Mesothelial cell of epicardium (in vitro differentiated cells): ENCODE data around the gene ZNF764. TPM values are rescaled to one million over a fixed set of nuclear protein-coding genes. Genes with fewer than 3 reads are reported as not detected.
A peak's percentile ranks its signal among the peaks of the same experiment; 100 is the strongest.

ENCODE experiments used
- DNase-seq, 2 experiments: peaks; one replicate each; pipeline ENCODE4 v3.0.0; 2021; ENCODE audit warnings: low spot score in 2 of 2; ENCODE audit not compliant: unreplicated experiment in 2 of 2
- H3K27ac Mint-ChIP-seq: 2 replicates; pipeline ENCODE4 v1.8.0; 2021; ENCODE audit warnings: mixed read lengths
- H3K27me3 Mint-ChIP-seq: 2 replicates; pipeline ENCODE4 v1.8.0; 2021; ENCODE audit warnings: low read depth, mixed read lengths
- H3K36me3 Mint-ChIP-seq: 2 replicates; pipeline ENCODE4 v1.8.0; 2021; ENCODE audit warnings: mixed read lengths
- H3K4me1 Mint-ChIP-seq: 2 replicates; pipeline ENCODE4 v1.8.0; 2021; ENCODE audit warnings: mixed read lengths
- H3K4me3 Mint-ChIP-seq: 2 replicates; pipeline ENCODE4 v1.8.0; 2021; ENCODE audit warnings: mild to moderate bottlenecking, moderate library complexity, mixed read lengths
- H3K9me3 Mint-ChIP-seq: 2 replicates; pipeline ENCODE4 v1.8.0; 2021; ENCODE audit warnings: mixed read lengths
- total RNA-seq: library from RNA; stranded (reverse); gene quantifications from 3 replicates; pipeline ENCODE4 v1.2.1, GENCODE V29; 2021
- TF ChIP-seq, protein P1 (sequence below): fragments of 200-600 bp; sonication (generic); IDR thresholded peaks from one replicate; pipeline ENCODE4 v1.5.0; 2021; ENCODE audit warnings: antibody characterized with exemption; ENCODE audit not compliant: unreplicated experiment

Gene ZNF764
- total RNA-seq, 1 donor from 2014 or later = 18.2 TPM

DNA sequence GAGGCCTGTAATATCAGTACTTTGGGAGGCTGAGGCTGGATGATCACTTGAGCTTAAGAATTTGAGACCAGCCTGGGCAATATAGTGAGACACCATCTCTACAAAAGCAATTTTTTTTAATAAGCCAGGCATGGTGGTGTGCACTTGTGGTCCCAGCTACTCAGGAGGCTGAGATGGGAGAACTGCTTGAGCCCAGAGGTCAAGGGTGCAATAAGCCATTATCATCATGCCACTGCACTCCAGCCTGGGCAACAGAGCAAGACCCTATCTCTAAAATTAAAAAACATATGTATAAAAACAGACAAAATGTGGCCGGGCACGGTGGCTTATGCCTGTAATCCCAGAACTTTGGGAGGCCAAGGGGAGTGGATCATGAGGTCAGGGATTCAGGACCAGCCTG is 30.5 kb upstream of the ZNF764 start:
- no peaks in the 10 kb centered on the region for H3K36me3 Mint-ChIP-seq
- peaks cover 13% of the 10 kb centered on the region for H3K4me1 Mint-ChIP-seq
- TF ChIP-seq, protein P1, sequence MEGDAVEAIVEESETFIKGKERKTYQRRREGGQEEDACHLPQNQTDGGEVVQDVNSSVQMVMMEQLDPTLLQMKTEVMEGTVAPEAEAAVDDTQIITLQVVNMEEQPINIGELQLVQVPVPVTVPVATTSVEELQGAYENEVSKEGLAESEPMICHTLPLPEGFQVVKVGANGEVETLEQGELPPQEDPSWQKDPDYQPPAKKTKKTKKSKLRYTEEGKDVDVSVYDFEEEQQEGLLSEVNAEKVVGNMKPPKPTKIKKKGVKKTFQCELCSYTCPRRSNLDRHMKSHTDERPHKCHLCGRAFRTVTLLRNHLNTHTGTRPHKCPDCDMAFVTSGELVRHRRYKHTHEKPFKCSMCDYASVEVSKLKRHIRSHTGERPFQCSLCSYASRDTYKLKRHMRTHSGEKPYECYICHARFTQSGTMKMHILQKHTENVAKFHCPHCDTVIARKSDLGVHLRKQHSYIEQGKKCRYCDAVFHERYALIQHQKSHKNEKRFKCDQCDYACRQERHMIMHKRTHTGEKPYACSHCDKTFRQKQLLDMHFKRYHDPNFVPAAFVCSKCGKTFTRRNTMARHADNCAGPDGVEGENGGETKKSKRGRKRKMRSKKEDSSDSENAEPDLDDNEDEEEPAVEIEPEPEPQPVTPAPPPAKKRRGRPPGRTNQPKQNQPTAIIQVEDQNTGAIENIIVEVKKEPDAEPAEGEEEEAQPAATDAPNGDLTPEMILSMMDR = no peak
- no peak for DNase-seq
- no peak overlapping the region for H3K4me3 Mint-ChIP-seq
- H3K27me3 Mint-ChIP-seq = no peaks in the 10 kb centered on the region
- no peak overlapping the region for H3K27ac Mint-ChIP-seq
- no peaks in the 10 kb centered on the region for H3K9me3 Mint-ChIP-seq

DNA sequence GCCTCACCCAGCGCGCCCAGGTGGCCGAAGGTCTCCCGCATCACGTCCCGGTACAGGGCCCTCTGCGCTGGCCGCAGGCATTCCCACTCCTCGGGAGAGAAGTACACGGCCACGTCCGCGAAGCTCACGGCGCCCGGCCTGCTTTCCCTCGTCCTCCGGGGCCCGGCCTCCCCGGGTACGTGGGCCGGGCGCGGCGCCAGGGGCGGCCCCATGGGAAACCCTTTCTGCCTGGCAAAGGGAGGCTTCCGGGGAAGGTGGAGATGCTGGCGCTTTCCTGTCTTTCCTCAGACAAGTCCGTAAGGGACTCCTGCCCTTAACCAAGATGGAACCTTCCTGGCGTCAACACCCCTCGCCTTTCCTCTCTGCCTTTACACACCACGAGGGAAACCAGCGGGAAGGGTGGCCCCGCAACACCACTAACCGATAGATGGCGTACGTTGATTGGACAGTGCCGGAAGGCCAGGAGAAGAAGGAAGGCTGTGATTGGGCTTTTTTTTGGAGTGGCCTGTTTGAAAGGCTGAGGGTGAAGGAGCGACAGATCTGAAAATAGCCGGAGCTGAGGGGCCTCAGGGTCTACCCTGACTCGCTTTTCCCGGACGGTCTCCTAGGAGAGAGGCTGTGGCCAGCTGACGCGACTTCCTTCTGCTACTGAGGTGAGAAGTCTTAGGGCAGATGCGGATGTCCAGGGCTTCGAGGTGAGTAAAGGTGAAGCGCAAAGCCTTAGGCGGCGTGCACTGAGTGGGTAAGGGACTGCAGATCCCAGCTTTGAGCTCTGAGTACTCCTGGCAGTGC is 27.4 kb upstream of the ZNF764 start, which contains the start of gene ZNF785:
Gene ZNF785 (minus strand): TSS at position 298 of the 792 bp plus-strand sequence. CDS start 86 bp downstream, at position 212.
- H3K4me1 Mint-ChIP-seq = peaks cover 16% of the 10 kb centered on the region
- H3K4me3 Mint-ChIP-seq = peak within 1 kb of the TSS; percentile 84
- H3K36me3 Mint-ChIP-seq = peaks cover 4% of the 10 kb centered on the region
- DNase-seq = peak; percentile 84 to 88
- TF ChIP-seq, protein P1 = no peak
- no peaks in the 10 kb centered on the region for H3K9me3 Mint-ChIP-seq
- H3K27me3 Mint-ChIP-seq = no peaks in the 10 kb centered on the region
- H3K27ac Mint-ChIP-seq = peak within 1 kb of the TSS; percentile 87

DNA sequence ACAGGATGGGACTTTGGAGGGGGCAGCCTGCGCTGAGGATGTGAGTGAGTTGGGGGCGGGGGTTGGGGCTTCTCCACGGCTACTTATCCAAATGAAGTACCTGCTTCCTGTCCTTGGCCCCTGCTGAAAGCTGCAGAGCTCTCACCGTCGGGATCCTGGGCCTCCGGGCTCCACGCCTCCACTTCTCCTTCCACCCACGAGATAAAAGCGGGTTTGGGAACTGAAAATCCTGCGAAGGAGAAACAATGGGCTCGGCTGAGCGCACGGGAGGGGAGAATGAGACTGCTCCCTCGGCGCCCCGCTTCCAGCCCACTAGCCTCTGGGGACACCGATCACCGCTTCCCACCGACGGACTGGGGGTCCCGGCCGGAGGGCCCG is 26.8 kb upstream of the ZNF764 start:
- peak overlapping the region; percentile 87 for H3K27ac Mint-ChIP-seq
- H3K36me3 Mint-ChIP-seq = peaks cover 4% of the 10 kb centered on the region
- H3K4me3 Mint-ChIP-seq = peak overlapping the region; percentile 84
- H3K27me3 Mint-ChIP-seq = no peaks in the 10 kb centered on the region
- H3K4me1 Mint-ChIP-seq = peaks cover 16% of the 10 kb centered on the region
- TF ChIP-seq, protein P1 = no peak
- H3K9me3 Mint-ChIP-seq = no peaks in the 10 kb centered on the region
- no peak for DNase-seq

DNA sequence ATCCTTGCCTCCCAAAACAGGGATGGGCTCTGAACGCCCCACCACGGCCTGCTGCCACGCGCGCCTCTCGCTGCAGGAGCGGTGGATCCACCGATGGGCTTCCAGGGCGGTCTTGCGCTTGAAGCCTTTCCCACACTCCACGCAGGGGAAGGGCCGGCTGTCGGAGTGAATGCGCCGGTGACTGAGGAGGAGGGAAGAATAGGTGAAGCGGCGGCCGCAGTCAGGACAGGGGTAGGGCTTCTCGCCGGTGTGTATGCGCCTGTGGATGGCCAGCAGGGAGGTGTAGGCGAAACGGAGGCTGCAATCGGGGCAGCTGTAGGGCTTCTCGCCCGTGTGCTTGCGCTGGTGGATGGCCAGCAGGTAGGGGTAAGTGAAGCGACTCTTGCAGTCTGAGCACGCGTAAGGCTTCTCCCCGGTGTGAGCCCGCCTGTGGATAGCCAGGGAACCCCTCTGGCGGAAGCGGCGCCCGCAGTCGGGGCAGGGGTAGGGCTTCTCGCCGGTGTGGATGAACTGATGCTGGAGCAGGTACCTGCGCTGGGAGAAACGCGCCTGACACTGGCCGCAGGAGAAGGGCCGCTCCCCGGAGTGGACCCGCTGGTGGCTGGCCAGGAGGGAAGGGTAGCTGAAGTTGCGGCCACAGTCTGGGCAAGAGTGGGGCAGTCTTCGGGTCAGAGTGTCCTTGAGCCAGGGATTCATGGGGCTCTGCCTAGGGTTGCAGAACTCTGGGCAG is 24.6 kb upstream of the ZNF764 start:
- Mint-ChIP-seq H3K27me3 (no peaks in the 10 kb centered on the region), H3K4me1 (peaks cover 16% of the 10 kb centered on the region), H3K36me3 (peaks cover 8% of the 10 kb centered on the region), H3K27ac (no peak overlapping the region), H3K4me3 (no peak overlapping the region), H3K9me3 (no peaks in the 10 kb centered on the region)
- no peak for DNase-seq
- TF ChIP-seq, protein P1 = no peak

DNA sequence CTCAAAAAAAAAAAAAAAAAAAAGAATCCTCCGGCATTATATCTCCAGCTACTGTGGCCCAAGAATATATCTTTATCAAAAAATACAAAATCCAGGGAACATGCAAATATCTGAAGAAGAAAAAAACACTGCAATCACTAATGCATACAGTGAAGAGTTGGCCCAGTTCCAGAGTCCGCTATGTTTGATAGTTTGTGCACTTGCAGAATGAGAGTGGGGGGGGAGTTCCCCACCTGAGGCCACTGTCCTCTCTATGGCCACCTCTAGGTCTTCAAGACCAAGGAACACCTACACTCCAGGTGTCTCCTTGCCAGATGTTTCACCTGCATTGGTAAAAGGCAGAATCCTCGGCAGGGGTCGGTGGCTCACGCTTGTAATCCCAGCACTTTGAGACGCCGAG is 23.3 kb upstream of the ZNF764 start:
- TF ChIP-seq, protein P1 = no peak
- no peak for DNase-seq
- Mint-ChIP-seq H3K9me3 (no peaks in the 10 kb centered on the region), H3K4me3 (no peak overlapping the region), H3K27ac (no peak overlapping the region), H3K27me3 (no peaks in the 10 kb centered on the region), H3K36me3 (peaks cover 8% of the 10 kb centered on the region), H3K4me1 (peaks cover 16% of the 10 kb centered on the region)
